ENCODE measurements around the gene PCDHGA8.
"Not testable (repeated sequence)": the region's sequence is repeated elsewhere in the genome, so short reads cannot be mapped to it uniquely, and the experiment has no call there.

PCDHGA8 gene

DNA sequence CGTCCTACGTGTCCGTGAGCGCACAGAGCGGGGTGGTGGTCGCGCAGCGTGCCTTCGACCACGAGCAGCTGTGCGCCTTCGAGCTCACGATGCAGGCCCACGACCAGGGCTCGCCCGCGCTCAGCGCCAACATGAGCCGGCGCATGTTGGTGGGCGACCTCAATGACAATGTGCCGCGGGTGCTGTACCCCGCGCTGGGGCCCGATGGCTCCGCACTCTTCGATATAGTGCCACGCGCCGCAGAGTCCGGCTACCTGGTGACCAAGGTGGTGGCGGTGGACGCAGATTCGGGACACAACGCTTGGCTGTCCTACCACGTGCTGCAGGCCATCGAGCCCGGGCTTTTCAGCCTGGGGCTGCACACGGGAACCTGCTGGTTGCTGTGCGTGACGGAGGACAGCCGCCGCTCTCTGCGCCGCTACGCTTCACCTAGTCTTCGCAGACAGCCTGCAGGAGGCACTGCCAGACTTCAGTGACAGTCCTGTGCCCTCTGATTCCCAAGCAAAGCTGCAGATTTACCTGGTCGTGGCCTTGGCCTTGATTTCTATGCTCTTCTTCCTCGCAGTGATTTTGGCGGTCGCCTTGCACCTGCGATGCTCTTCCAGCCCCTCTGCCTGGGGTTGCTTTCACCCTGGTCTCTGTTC lies 35.5 kb downstream of the PCDHGA8 start:
- DNase-seq (ENCODE audit: low read depth): no peak
- H3K4me3 ChIP-seq (ENCODE audit: low read depth, low read length): no peak overlapping the region

DNA sequence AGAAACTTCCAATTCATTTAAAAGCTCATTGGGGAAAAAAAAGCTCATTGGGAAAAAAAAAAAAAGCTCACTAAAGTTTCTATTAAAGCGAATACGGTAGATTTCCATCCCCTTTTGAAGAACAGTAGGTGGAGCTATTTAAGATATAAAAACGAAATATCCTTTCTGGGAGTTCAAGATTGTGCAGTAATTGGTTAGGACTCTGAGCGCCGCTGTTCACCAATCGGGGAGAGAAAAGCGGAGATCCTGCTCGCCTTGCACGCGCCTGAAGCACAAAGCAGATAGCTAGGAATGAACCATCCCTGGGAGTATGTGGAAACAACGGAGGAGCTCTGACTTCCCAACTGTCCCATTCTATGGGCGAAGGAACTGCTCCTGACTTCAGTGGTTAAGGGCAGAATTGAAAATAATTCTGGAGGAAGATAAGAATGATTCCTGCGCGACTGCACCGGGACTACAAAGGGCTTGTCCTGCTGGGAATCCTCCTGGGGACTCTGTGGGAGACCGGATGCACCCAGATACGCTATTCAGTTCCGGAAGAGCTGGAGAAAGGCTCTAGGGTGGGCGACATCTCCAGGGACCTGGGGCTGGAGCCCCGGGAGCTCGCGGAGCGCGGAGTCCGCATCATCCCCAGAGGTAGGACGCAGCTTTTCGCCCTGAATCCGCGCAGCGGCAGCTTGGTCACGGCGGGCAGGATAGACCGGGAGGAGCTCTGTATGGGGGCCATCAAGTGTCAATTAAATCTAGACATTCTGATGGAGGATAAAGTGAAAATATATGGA lies 38.1 kb downstream of the PCDHGA8 start, which contains the start of gene PCDHGA12:
Gene PCDHGA12, plus strand, starts transcription at position 176 of the 782 bp plus-strand sequence. Its CDS starts 253 bp downstream, at position 429.
- H3K4me3 ChIP-seq (ENCODE audit: low read depth, low read length): peak within 1 kb of the TSS; percentile 37

DNA sequence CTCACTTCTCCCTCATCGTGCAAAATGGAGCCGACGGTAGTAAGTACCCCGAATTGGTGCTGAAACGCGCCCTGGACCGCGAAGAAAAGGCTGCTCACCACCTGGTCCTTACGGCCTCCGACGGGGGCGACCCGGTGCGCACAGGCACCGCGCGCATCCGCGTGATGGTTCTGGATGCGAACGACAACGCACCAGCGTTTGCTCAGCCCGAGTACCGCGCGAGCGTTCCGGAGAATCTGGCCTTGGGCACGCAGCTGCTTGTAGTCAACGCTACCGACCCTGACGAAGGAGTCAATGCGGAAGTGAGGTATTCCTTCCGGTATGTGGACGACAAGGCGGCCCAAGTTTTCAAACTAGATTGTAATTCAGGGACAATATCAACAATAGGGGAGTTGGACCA lies 38.9 kb downstream of the PCDHGA8 start:
- peak overlapping the region; percentile 37 for H3K4me3 ChIP-seq (ENCODE audit: low read depth, low read length)
- no peak for DNase-seq (ENCODE audit: low read depth)

More for the DNA sequence above, 38.1 kb downstream of the PCDHGA8 start, which contains the start of gene PCDHGA12:
- DNase-seq (ENCODE audit: low read depth): peak; percentile 85

DNA sequence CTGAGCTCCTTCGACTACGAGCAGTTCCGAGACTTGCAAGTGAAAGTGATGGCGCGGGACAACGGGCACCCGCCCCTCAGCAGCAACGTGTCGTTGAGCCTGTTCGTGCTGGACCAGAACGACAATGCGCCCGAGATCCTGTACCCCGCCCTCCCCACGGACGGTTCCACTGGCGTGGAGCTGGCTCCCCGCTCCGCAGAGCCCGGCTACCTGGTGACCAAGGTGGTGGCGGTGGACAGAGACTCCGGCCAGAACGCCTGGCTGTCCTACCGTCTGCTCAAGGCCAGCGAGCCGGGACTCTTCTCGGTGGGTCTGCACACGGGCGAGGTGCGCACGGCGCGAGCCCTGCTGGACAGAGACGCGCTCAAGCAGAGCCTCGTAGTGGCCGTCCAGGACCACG lies 39.9 kb downstream of the PCDHGA8 start:
- not testable (repeated sequence) for DNase-seq (ENCODE audit: low read depth)

DNA sequence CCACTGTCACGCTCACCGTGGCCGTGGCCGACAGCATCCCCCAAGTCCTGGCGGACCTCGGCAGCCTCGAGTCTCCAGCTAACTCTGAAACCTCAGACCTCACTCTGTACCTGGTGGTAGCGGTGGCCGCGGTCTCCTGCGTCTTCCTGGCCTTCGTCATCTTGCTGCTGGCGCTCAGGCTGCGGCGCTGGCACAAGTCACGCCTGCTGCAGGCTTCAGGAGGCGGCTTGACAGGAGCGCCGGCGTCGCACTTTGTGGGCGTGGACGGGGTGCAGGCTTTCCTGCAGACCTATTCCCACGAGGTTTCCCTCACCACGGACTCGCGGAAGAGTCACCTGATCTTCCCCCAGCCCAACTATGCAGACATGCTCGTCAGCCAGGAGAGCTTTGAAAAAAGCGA lies 40.3 kb downstream of the PCDHGA8 start:
- H3K4me3 ChIP-seq (ENCODE audit: low read depth, low read length); DNase-seq (ENCODE audit: low read depth): not testable (repeated sequence)

More for the DNA sequence above, 39.9 kb downstream of the PCDHGA8 start:
- H3K4me3 ChIP-seq (ENCODE audit: low read depth, low read length): not testable (repeated sequence)

DNA sequence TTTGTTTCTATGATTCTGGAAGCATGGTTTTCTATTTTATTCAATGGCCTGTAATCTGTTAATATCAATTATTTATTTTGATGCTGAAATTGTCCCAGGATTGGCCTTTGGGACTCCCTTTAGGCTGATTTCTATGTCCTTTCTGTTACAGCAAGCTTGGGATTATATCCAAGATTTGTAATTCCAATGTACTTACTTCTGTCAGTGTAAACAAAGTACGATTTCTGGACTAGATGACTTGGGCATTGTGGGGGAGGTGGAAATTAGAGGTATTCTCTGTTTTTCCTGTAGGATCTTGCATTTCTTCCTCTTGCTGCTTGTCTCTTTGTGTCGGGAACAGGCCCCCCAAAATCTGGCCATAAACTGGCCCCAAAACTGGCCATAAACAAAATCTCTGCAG lies 41.6 kb downstream of the PCDHGA8 start:
- no peak for DNase-seq (ENCODE audit: low read depth)
- no peak overlapping the region for H3K4me3 ChIP-seq (ENCODE audit: low read depth, low read length)

DNA sequence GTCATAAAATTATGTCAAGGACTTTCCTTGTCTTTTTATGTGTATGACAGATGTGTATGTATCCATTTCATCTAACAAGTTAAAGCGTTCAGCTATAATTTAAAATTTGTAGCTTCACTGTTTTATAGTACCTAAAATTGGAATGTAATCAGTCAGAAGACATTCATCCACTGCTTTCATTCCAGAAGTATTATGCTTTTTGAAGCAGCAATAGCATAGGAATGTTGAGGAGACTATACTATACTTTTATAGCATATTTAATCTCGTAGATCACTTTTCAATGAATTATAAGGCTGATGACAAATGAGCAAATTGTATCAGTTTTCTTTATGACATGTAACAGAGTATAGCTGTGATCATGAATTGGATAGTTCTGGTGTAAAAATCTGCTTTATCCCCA lies 44.8 kb downstream of the PCDHGA8 start:
- no peak for DNase-seq (ENCODE audit: low read depth)
- H3K4me3 ChIP-seq (ENCODE audit: low read depth, low read length): no peak overlapping the region

DNA sequence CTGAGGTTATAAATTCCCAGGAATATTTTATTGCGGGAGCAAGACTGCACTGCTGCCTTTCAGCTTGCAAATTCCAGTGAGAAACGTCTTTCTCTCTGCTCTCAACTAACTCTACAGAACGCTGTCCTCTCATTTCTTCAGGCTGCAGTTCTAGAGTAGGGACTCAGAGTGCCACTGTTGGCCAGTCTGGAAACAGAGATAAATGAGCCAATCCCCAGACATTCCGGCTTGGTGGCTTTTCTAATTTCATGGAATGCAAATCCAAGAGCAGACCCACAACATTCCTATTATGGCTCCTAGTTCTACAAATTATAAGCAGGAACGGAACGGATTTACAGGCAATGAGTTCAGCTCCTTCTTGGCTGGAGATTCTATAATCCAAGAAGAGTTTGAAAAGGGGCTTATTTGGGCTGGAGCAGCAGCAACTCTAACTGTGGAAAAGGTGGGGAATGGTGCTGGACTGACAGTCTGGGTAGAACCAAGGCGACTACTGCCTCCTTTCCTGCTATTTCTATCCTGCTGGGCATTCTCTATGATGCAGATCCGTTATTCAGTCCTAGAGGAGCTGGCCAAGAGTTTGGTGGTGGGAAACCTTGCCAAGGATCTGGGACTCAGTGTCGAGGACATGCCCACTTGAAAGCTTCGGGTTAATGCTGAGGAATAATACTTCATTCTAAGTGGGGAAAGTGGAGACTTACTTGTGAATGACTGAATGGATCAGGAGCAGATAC lies 47.1 kb downstream of the PCDHGA8 start:
- H3K4me3 ChIP-seq (ENCODE audit: low read depth, low read length): no peak overlapping the region
- no peak for DNase-seq (ENCODE audit: low read depth)

DNA sequence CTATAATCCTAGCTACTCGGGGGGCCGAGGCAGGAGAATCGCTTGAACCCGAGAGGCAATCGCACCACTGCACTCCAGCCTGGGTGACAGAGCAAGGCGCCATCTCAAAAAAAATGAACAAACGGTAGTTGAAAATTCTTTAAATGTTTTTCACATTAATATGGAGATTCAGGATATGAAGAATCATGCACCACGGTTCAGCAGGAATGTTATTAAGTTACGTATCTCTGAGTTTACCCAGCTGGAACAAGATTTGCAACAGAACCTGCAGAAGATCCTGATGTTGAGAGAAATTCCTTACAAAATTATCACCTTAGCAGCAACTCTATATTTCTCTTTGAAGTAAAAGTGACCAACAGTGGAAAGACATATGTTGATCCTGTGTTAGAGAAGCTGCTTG lies 47.9 kb downstream of the PCDHGA8 start:
- H3K4me3 ChIP-seq (ENCODE audit: low read depth, low read length): no peak overlapping the region
- DNase-seq (ENCODE audit: low read depth): no peak

DNA sequence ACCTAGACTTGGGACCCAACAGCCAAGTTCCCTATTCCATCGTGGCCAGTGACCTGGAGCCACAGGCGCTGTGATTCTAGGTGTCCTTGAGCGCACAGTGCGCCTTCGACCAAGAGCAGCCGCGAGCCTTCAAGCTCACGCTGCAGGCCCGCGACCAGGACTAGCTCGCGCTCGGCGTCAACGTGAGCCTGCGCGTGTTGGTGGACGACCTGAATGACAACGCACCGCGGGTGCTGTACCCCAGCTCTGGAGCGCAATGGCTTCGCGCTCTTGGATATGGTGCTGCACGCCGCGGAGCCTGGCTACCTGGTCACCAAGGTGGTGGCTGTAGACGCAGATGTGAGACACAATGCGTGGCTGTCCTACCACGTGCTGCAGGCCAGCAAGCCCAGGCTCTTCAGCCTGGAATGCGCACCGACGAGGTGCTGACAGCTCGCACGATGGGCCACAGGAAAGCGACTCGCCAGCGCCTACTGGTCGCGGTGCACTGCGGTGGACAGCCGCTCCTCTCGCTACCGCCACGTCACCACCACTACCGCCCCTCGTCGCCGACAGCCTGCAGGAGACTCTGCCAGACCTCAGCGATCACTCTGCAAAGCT lies 49.2 kb downstream of the PCDHGA8 start:
- no peak overlapping the region for H3K4me3 ChIP-seq (ENCODE audit: low read depth, low read length)
- no peak for DNase-seq (ENCODE audit: low read depth)
